ENCODE measurements around the gene YEATS4.

YEATS4 gene

GRCh38 chr12:69417231-69417630, 57.7 kb downstream of the YEATS4 start:
- DNase-seq (ENCODE audit: low read depth in 1 of 2, low spot score in 1 of 2) = no peak
- no peaks in the 10 kb centered on the region for H3K27me3 ChIP-seq (ENCODE audit: insufficient read depth, poor library complexity, severe bottlenecking)
- no peak overlapping the region for H3K27ac ChIP-seq (replicated peaks)
- TF ChIP-seq POLR2AphosphoS5 (IDR thresholded peaks at IDR 0.05; ENCODE audit: low read depth) (no peak), REST (IDR thresholded peaks at IDR 0.05; ENCODE audit: insufficient replicate concordance, low read depth) (no peak), GABPA (IDR thresholded peaks at IDR 0.05; ENCODE audit: low read depth) (no peak), CTCF (IDR thresholded peaks at IDR 0.05; ENCODE audit: insufficient read depth, low read length) (no peak), SPI1 (IDR thresholded peaks at IDR 0.05; ENCODE audit: borderline replicate concordance, low read depth) (no peak)
- no peak overlapping the region for H3K4me3 ChIP-seq (replicated peaks; ENCODE audit: insufficient read depth, low read length)

GRCh38 chr12:69417741-69418167, 58.2 kb downstream of the YEATS4 start:
- Histone ChIP-seq H3K27me3 (ENCODE audit: insufficient read depth, poor library complexity, severe bottlenecking) (no peaks in the 10 kb centered on the region), H3K4me3 (replicated peaks; ENCODE audit: insufficient read depth, low read length) (no peak overlapping the region), H3K27ac (replicated peaks) (no peak overlapping the region)
- DNase-seq (ENCODE audit: low read depth in 1 of 2, low spot score in 1 of 2) = no peak
- TF ChIP-seq GABPA (IDR thresholded peaks at IDR 0.05; ENCODE audit: low read depth) (no peak), SPI1 (IDR thresholded peaks at IDR 0.05; ENCODE audit: borderline replicate concordance, low read depth) (no peak), POLR2AphosphoS5 (IDR thresholded peaks at IDR 0.05; ENCODE audit: low read depth) (no peak), REST (IDR thresholded peaks at IDR 0.05; ENCODE audit: insufficient replicate concordance, low read depth) (no peak), CTCF (IDR thresholded peaks at IDR 0.05; ENCODE audit: insufficient read depth, low read length) (no peak)

GRCh38 chr12:69419701-69420100, 60.2 kb downstream of the YEATS4 start:
- H3K27ac ChIP-seq (replicated peaks) = no peak overlapping the region
- no peaks in the 10 kb centered on the region for H3K27me3 ChIP-seq (ENCODE audit: insufficient read depth, poor library complexity, severe bottlenecking)
- TF ChIP-seq REST (IDR thresholded peaks at IDR 0.05; ENCODE audit: insufficient replicate concordance, low read depth) (no peak), GABPA (IDR thresholded peaks at IDR 0.05; ENCODE audit: low read depth) (no peak), POLR2AphosphoS5 (IDR thresholded peaks at IDR 0.05; ENCODE audit: low read depth) (no peak), SPI1 (IDR thresholded peaks at IDR 0.05; ENCODE audit: borderline replicate concordance, low read depth) (no peak), CTCF (IDR thresholded peaks at IDR 0.05; ENCODE audit: insufficient read depth, low read length) (no peak)
- DNase-seq (ENCODE audit: low read depth in 1 of 2, low spot score in 1 of 2) = no peak
- H3K4me3 ChIP-seq (replicated peaks; ENCODE audit: insufficient read depth, low read length) = no peak overlapping the region
